HG02763 (cell line): Measurements from ENCODE around the gene ABCD1.

Experiments
- ATAC-seq: cut with Tn5 transposase; IDR thresholded peaks from one replicate; pipeline ENCODE4 v1.9.1; 2021; ENCODE audit warnings: mild to moderate bottlenecking, moderate library complexity; ENCODE audit not compliant: unreplicated experiment

Gene ABCD1

DNA sequence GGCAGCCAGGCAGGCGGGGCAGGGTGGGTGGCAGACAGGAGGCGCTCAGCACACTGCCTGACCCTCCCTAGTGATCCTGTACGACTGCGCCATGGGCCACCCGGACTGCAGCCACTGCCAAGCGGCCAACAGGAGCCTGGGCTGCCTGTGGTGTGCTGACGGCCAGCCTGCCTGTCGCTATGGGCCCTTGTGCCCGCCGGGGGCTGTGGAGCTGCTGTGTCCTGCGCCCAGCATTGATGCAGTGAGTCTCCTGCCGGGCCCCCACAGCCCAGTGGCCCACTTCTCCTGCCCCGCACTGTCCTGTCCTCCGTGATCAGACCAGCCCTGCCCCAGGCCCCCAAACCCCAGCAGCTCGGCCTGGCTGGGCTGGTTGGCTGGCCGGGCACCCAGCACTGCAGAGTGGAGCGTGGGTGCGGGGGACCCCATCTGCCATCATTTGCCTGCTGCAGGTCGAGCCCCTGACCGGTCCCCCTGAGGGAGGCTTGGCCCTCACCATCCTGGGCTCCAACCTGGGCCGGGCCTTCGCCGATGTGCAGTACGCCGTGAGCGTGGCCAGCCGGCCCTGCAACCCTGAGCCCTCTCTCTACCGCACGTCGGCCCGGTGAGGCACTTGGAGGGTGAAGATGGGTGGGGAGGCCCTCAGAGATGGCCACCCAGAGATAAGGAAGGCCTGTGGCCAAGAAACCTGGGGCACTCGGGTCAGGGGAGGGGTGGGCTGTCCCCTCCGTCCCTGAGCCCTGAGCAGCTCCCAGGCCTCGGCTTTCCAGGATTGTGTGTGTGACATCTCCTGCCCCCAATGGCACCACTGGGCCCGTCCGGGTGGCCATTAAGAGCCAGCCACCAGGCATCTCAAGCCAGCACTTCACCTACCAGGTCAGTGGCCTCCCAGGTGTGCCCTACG lies 47.0 kb downstream of the ABCD1 start:
- no peak for ATAC-seq

DNA sequence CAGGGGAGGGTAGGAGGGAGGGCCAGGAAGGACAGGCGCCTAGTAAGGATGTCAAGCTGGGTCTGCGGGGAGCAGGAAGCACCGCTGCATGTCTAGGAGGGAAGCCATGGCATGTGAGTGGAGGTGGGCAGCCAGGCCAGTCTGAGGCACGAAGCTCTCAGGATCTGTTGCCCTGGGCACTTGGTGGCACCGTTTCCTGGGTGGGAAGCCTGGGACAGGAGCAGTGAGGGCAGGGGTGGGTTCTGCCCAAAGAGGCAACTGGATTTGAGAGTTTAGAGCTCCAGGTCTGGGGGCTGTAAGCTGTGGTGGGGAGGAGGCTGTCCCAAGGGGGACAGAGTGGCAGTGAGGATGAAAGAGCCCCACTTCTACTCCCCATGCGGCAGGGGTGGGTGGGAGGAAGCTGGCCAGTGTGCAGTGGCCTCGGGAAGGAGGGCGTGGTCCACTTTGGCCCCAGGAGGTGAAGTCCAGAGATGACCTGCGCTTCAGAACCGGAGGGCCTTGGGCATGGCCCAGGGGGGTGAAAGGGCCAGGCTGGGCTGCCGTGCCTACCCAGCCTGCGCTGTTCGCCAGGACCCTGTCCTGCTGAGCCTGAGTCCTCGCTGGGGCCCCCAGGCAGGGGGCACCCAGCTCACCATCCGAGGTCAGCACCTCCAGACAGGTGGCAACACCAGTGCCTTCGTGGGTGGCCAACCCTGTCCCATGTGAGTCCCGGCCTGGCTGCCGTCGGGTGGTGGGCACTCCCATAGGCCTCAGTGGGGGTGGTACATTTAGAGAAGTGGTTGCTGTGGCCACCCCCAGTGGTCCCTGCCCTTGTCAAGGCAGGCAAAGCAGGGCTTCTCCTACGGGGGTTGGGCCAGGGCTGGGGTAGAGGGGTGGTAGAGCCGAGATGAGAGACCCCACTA lies 47.9 kb downstream of the ABCD1 start:
- no peak for ATAC-seq

DNA sequence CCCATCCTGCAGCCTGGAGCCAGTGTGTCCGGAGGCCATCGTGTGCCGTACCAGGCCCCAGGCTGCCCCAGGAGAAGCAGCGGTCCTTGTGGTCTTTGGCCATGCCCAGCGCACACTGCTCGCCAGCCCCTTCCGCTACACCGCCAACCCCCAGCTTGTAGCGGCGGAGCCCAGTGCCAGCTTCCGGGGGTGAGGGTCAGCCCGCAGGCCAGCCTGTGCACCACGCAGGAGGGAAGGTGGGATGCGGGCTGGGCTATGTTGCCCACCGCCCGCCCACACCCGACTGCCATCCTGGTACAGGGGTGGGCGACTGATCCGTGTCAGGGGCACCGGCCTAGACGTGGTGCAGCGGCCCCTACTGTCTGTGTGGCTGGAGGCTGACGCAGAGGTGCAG lies 48.6 kb downstream of the ABCD1 start:
- ATAC-seq, result no peak

DNA sequence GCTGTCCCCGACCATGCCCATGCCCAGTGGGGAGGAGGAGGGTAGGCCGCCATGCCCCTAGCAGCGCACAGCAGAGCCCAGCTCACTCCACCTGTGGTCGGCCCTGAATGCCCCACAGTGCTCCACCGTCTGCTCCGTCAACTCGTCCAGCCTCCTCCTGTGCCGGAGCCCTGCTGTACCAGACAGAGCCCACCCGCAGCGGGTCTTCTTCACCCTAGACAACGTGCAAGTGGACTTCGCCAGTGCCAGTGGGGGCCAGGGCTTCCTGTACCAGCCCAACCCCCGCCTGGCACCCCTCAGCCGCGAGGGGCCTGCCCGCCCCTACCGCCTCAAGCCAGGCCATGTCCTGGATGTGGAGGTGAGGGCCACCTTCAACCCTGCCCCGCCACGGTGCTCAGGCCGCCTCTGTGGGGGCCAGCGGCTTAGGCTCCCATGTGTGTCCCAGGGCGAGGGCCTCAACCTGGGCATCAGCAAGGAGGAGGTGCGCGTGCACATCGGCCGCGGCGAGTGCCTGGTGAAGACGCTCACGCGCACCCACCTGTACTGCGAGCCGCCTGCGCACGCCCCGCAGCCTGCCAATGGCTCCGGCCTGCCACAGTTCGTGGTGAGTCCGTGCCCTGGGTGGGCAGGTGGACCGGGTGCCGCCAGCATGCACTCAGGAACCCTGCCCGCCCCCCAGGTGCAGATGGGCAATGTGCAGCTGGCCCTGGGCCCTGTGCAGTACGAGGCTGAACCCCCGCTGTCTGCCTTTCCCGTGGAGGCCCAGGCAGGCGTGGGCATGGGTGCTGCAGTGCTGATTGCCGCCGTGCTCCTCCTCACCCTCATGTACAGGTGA lies 49.3 kb downstream of the ABCD1 start:
- no peak for ATAC-seq

DNA sequence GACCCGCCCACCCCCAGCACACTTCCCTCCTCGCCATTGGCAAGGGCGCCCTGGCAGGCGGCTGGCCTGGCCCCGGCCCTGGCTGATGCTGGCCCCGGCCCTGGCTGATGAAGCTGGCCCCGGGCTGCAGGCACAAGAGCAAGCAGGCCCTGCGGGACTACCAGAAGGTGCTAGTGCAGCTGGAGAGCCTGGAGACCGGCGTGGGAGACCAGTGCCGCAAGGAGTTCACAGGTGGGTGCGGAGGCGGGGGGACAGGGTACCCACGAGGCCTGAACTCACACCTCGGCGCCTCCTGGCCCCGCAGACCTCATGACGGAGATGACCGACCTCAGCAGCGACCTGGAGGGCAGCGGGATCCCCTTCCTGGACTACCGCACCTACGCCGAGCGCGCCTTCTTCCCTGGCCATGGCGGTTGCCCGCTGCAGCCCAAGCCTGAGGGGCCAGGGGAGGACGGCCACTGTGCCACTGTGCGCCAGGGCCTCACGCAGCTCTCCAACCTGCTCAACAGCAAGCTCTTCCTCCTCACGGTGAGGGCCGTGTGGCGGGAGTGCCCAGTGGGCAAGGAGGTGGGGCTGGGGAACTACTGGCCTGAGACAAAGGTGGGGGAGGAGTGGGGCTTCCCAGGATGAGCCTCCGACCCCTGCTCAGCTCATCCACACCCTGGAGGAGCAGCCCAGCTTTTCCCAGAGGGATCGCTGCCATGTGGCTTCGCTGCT lies 50.1 kb downstream of the ABCD1 start:
- ATAC-seq, result no peak

DNA sequence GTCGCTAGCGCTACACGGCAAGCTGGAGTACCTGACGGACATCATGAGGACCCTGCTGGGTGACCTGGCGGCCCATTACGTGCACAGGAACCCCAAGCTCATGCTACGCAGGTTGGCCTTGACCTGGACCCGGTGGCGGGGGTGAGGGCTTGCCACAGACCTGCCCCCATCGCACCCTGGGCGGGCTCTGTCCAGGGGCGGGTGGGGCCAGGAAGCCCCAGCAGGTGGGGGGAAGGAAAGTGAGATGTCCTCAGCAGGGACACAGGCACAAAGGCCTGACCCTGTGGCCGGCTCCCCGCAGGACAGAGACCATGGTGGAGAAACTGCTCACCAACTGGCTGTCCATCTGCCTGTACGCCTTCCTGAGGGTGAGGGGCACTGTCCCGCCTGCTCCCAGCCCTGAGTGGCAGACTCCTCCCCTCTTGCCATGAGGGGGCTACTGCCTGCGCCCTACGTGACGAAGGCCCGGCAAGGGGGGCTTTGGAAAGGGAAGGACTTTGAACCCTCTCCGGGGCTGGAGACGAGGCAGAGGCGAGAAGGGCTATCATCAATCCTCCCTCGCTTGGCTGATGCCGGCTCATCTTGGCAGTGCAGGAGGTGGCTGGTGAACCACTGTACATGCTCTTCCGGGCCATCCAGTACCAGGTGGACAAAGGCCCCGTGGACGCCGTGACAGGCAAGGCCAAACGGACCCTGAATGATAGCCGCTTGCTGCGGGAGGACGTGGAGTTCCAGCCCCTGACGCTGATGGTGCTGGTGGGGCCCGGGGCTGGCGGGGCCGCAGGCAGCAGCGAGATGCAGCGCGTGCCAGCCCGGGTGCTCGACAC lies 50.9 kb downstream of the ABCD1 start:
- no peak for ATAC-seq

DNA sequence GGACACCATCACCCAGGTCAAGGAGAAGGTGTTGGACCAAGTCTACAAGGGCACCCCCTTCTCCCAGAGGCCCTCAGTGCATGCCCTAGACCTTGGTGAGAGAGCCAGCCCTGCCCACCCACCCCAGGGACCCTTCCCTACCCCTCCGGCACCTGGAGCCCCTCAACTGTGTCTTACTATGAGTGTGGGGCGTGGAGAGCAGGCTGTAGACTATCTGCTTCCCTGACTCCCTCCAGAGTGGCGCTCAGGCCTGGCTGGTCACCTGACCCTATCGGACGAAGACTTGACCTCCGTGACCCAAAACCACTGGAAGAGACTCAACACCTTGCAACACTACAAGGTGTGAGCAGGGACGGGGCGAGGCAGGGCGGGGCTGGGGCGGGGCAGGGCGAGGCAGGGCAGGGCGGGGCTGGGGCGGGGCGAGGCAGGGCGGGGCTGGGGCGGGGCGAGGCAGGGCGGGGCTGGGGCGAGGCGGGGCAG lies 51.5 kb downstream of the ABCD1 start:
- no peak for ATAC-seq

DNA sequence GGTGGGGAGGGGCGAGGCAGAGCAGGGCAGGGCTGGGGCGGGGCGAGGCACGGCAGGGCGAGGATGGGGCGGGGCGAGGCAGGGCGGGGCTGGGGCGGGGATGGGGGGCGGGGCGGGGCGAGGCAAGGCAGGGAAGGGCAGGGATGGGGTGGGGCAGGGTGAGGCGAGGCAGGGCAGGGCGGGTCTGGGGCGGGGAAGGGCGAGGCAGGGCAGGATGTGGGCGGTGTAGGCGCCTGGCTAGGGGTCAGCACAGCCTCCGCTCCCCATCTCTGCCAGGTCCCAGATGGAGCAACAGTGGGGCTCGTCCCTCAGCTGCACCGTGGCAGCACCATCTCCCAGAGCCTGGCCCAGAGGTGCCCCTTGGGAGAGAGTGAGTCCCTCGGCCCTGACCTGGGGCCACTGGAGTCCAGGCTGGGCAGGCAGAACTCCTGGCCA lies 52.0 kb downstream of the ABCD1 start:
- ATAC-seq, result no peak

DNA sequence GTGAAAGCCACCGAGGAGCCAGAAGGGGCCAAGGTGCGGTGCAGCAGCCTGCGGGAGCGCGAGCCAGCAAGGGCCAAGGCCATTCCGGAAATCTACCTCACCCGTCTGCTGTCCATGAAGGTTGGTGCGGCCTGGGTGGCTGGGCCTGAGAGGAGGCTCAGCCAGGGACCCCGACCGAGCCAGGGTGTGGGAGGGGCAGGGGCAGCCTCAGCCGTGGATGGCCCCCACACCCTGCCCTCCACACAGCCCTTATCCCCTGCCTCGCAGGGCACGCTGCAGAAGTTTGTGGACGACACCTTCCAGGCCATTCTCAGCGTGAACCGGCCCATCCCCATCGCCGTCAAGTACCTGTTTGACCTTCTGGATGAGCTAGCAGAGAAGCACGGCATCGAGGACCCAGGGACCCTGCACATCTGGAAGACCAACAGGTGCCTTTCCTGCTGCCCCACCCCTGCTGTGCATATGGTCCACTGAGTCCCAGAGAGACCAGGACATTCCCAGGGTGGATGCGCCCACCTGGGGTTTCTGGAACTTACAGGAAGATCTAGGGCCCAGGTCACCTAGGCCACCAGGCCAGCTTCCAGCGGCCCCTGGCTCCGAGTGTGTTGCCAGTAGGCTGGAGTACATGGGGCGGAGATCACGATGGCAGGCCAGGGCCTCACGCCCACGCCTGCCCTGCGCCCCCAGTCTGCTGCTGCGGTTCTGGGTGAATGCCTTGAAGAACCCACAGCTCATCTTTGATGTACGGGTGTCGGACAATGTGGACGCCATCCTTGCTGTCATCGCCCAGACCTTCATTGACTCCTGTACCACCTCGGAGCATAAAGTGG lies 52.8 kb downstream of the ABCD1 start:
- no peak for ATAC-seq

DNA sequence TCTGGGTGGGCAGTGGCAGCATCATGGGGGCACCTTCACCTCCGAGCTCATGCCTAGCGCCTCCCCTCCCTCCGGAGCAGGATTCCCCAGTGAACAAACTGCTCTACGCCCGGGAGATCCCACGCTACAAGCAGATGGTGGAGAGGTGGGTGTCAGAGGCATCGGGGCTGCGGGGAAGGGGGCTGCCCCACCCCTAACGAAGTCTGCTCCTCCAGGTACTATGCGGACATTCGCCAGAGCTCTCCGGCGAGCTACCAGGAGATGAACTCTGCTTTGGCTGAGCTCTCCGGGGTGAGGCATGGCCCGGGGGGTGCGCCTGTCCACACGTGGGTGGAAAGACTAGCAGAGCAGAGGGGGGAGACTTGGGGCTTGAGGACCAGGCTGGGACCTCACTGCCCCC lies 53.5 kb downstream of the ABCD1 start:
- ATAC-seq, result no peak

DNA sequence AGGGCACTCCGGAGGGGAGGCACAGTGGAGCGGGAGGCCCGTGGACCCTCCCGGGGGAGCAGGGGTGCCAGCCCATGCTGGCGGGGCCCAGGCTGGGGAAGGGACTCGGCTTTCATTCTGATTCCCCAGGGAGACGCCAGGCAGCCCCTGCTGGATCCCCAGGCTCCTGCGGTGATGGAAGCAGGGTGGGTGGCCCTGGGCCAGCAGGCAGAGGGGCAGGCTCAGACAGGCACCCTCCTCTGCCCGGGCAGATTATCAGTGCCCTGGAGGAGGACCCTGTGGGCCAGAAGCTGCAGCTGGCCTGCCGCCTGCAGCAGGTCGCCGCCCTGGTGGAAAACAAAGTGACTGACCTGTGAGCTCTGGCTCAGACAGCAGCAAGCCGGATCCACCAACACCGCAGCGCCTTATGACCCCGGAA lies 54.0 kb downstream of the ABCD1 start:
- no peak for ATAC-seq

DNA sequence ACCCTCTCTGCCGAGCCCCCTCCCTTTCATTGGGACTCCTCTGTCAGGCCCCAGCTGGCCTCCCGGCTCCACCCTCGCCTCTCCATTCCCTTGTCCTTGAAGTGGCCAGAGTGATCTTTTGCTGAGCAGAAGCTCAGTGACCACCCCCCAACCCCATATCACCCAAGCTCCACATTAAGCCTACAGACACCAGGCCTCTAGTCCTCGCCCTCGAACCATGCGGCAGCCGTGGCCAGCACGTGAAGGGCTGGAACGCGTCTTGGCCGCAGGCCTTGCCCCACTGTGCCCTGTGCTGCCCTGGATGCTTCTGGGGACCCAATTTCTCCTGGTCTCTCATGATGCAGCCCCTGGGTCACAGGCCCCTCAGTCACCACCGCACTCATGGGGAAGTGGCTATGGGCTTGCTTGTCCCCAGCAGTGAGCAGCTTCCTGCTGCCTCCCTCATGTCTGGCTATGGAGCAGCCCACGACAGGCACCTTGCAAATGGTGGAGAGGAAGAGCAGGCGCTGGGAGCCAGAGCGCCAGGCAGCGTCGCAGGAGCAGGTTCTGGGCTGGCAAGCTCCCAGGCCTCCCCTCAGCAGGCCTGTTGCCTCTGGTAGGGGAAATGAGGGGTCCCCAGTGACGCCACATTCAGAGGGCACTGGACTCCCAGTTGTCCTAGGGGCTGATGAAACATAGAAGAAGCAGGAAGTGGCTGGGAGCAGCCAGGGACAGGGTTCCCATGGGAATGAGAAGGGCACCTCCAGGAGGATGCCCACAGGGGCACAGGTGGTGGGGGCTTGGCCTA lies 55.4 kb downstream of the ABCD1 start:
- ATAC-seq, result no peak

DNA sequence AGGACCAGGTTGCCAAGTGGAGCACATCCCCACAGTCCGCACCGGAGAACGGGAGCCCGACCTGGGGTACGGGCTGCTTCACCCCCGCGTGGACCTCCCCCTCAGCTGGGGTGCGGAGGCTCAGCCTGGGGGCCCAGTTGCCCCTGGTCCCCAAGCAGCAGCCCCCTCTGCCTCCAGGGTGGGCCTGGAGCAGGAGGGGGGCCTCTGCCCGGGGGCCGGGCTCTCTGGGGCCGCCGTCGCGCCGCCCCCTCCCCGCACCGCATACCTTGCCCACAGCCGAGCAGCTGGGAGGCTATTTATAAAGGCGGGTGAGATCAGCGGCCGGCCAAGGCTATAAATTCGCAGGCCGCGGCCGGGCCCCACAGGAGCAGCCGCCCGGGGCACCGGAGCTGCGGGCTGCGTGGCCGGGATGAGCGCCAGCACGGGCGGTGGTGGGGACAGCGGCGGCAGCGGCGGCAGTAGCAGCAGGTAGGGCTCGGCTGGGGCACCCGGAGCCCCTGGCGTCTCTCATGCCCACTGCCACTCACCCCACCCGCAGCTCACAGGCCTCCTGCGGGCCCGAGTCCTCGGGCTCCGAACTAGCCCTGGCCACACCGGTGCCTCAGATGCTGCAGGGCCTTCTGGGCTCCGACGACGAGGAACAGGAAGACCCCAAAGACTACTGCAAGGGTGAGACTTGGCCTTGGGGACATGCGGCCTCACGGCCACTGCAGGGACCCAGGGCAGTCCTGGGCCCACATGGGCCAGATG lies 56.2 kb downstream of the ABCD1 start, which contains the start of gene SRPK3:
TSS of gene SRPK3 (plus strand) at position 364 of the 750 bp plus-strand sequence. CDS start at position 410, 46 bp downstream.
- no peak for ATAC-seq

DNA sequence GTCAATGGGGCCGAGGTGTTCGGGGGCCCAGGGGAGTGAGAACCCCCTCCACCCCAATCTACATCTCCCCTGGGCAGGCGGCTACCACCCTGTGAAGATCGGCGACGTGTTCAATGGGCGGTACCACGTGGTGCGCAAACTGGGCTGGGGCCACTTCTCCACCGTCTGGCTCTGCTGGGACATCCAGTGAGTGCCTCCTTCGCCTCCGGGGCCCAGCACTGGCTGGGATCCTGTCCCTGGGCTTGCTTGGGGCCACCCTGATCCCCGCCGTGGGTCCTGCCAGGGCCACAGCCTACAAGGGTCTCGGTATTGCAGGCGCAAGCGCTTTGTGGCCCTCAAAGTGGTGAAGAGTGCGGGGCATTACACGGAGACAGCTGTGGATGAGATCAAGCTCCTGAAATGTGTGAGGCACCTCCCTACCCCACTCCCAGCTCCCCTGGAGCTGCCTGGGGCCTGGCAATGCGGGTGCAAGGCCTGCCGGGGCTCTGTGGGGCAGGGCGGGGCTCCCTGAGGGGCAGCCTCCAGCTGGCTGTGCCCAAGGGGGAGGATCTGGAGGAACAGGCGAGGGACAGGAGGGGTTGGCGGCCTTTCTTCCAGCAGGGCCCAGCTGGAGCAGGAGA lies 56.9 kb downstream of the ABCD1 start:
- no peak for ATAC-seq

DNA sequence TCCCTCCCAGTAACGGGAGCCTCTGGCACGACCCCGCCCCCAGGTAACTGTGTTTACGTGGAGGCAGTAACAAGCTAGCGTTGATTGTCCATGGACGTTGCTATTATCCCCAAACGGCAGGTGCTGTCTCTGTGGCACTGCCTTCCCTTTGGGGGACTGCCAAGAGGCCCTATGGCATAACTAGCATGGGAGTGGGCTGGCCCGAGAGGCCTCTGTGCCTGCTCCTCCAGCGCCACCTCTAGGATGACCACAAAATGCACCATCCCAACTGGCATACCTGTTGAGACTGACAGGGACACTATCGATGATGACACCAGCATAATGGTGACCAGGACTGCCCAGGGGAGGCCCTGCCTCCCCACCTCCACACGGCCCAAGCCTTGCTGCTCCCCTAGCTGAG lies 57.7 kb downstream of the ABCD1 start:
- no peak for ATAC-seq

DNA sequence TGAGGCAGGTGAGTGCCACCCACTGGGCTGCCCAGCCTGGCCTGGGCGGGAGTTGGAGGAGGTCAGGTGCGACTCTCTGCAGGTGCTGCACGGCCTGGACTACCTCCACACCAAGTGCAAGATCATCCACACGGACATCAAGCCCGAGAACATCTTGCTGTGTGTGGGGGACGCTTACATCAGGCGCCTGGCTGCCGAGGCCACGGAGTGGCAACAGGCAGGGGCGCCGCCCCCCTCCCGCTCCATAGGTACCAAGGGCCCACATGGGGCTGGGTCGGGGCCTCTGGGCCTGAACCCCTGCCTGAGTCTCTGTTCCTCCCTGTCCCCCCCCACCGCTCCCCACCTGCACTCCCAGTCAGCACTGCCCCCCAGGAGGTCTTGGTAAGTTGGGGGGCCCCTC lies 58.2 kb downstream of the ABCD1 start:
- no peak for ATAC-seq
